Peyer's patch (tissue), 4 donors: ENCODE results near the gene KRTAP10-12.

ENCODE experiments used
- CTCF ChIP-seq, 6 experiments: fragments of 450-650 bp in 4 of 6; fragments of 200-600 bp in 2 of 6; sonication (generic) in 1 of 6; IDR thresholded peaks; one replicate each; pipeline ENCODE4 v1.5.1; 2017 to 2019; ENCODE audit warnings: antibody characterized with exemption in 6 of 6, mild to moderate bottlenecking in 3 of 6, moderate library complexity in 1 of 6
- POLR2A ChIP-seq, 2 donors: fragments of 450-650 bp; IDR thresholded peaks; one replicate each; pipeline ENCODE4 v1.5.1; 2017; ENCODE audit warnings: antibody characterized with exemption in 2 of 2, mild to moderate bottlenecking in 2 of 2, moderate library complexity in 2 of 2

- TF ChIP-seq CTCF (IDR thresholded peaks at IDR 0.05) (no peak), POLR2A (IDR thresholded peaks at IDR 0.05) (no peak)
These were observed 47.4 kb upstream of the KRTAP10-12 start for GRCh38 chr21:44649521-44650100.
